Panc1 (cell line): ENCODE measurements around the gene COMTD1. TPM values are rescaled to one million over a fixed set of nuclear protein-coding genes. Genes with fewer than 3 reads are reported as not detected.
"Not testable (repeated sequence)": the region's sequence is repeated elsewhere in the genome, so short reads cannot be mapped to it uniquely, and the experiment has no call there.

Source experiments
- ATAC-seq: fragments of 200-7000 bp; cut with Tn5 transposase; 2 replicates; pipeline ENCODE4 v1.9.1; 2020; ENCODE audit warnings: mild to moderate bottlenecking, moderate library complexity
- BruUV-seq: library from RNA; stranded (reverse); fragments of 400-500 nt; replicated peaks from 2 replicates; lab custom pipeline; 2021; lab: Mats Ljungman, UMichigan
- CTCF ChIA-PET: fragments of 300-600 bp; sonication (Branson Sonifier 250); formaldehyde crosslinking; loops from one replicate; lab custom pipeline; 2022; ENCODE audit warnings: antibody characterized with exemption; lab: Charles Lee
- POLR2A ChIA-PET: fragments of 300-600 bp; sonication (Branson Sonifier 250); formaldehyde crosslinking; loops from one replicate; lab custom pipeline; 2022; ENCODE audit warnings: antibody characterized with exemption; lab: Charles Lee
- DNase-seq: peaks from one replicate; pipeline ENCODE4 v3.0.0-alpha.2; 2010; ENCODE audit warnings: low read depth, low spot score
- H3K27ac ChIP-seq: 2 replicates; pipeline ENCODE4 v1.5.1; 2011; ENCODE audit warnings: mild to moderate bottlenecking, low read length, inconsistent platforms
- H3K27me3 ChIP-seq: fragments of 200-500 bp; sonication (Bioruptor generic); 2 replicates; pipeline ENCODE4 v1.6.0; 2014; ENCODE audit warnings: low read length, inconsistent platforms; ENCODE audit not compliant: control insufficient read depth, insufficient read depth
- H3K36me3 ChIP-seq: fragments of 200-500 bp; sonication (Bioruptor generic); 2 replicates; pipeline ENCODE4 v1.5.1; 2014; ENCODE audit warnings: inconsistent platforms, mild to moderate bottlenecking, low read length, moderate library complexity; ENCODE audit not compliant: control insufficient read depth, insufficient read depth
- H3K4me1 ChIP-seq: 2 replicates; pipeline ENCODE4 v1.5.1; 2011; ENCODE audit warnings: inconsistent platforms, mild to moderate bottlenecking, low read length, moderate library complexity; ENCODE audit not compliant: control insufficient read depth, insufficient read depth
- H3K4me3 ChIP-seq, 2 experiments: 2 replicates each; pipeline ENCODE4 v1.5.1; 2011 to 2012; ENCODE audit warnings: low read depth in 2 of 2, low read length in 2 of 2, mild to moderate bottlenecking in 2 of 2, inconsistent platforms in 1 of 2, moderate library complexity in 1 of 2
- H3K9me3 ChIP-seq: fragments of 200-500 bp; sonication (Bioruptor generic); 2 replicates; pipeline ENCODE4 v1.5.1; 2014; ENCODE audit warnings: low read depth, mild to moderate bottlenecking, inconsistent platforms, low read length, moderate library complexity; ENCODE audit not compliant: control insufficient read depth, insufficient read depth
- POLR2AphosphoS5 ChIP-seq: IDR thresholded peaks from 2 replicates; pipeline ENCODE4 v1.6.1; 2012; ENCODE audit warnings: mild to moderate bottlenecking, low read depth, low read length, moderate library complexity
- SIN3A ChIP-seq: IDR thresholded peaks from 2 replicates; pipeline ENCODE4 v1.6.1; 2012; ENCODE audit warnings: low read depth, mild to moderate bottlenecking, low read length, moderate library complexity, borderline replicate concordance; ENCODE audit not compliant: insufficient read depth
- TCF7L2 ChIP-seq: IDR thresholded peaks from 2 replicates; pipeline ENCODE4 v1.6.1; 2011; ENCODE audit warnings: mild to moderate bottlenecking, low read depth, low read length, inconsistent platforms
- in situ Hi-C: cut with HindIII; loops from 2 replicates; pipeline ENCODE4 v1.10.0; 2016; ENCODE audit warnings: low sequenced_read_pairs, low pct_unique_long_range_greater_than_20kb
- intact Hi-C: fragments of 100-400 bp; cut with micrococcal nuclease; formaldehyde crosslinking; loops from one replicate; pipeline ENCODE4 v1.10.0; 2022; ENCODE audit not compliant: unreplicated experiment
- total RNA-seq: library from RNA; stranded (reverse); gene quantifications from one replicate; pipeline ENCODE4 v1.2.1, GENCODE V29; 2021; ENCODE audit not compliant: unreplicated experiment
- TF ChIP-seq, protein P1 (sequence below), 2 experiments: IDR thresholded peaks; 2 replicates each; pipeline ENCODE4 v1.6.1; 2011 to 2012; ENCODE audit warnings: low read depth in 2 of 2, control low read depth in 1 of 2, low read length in 1 of 2, mild to moderate bottlenecking in 1 of 2, moderate library complexity in 1 of 2; ENCODE audit not compliant: insufficient read depth in 1 of 2
- TF ChIP-seq, protein P2 (sequence below): fragments of 450-650 bp; IDR thresholded peaks from 2 replicates; pipeline ENCODE4 v1.5.1; 2017; ENCODE audit warnings: mild to moderate bottlenecking

Gene COMTD1
- total RNA-seq, 1 experiment from 2014 or later: 32.8 TPM

DNA sequence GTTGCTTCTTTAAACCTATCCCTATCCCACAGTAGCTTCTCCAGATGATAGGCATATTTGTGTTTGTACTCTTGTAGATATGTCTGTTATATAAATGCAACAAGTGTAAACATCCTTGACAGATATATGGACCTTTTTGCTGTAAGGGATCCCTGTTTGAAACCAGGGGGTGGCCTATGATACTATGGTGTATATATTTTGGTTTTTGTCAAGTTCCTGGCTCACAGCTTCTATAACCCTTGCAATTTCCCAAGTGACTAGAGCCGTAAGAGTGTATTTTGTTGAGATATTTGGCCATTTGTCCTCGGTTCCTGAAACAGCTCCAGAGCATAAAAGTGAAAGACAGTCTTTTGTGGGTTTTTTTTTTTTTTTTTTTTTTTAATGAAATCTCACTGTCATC is 9.7 kb downstream of the COMTD1 start:
- no peak for ATAC-seq
- TF ChIP-seq, protein P1, sequence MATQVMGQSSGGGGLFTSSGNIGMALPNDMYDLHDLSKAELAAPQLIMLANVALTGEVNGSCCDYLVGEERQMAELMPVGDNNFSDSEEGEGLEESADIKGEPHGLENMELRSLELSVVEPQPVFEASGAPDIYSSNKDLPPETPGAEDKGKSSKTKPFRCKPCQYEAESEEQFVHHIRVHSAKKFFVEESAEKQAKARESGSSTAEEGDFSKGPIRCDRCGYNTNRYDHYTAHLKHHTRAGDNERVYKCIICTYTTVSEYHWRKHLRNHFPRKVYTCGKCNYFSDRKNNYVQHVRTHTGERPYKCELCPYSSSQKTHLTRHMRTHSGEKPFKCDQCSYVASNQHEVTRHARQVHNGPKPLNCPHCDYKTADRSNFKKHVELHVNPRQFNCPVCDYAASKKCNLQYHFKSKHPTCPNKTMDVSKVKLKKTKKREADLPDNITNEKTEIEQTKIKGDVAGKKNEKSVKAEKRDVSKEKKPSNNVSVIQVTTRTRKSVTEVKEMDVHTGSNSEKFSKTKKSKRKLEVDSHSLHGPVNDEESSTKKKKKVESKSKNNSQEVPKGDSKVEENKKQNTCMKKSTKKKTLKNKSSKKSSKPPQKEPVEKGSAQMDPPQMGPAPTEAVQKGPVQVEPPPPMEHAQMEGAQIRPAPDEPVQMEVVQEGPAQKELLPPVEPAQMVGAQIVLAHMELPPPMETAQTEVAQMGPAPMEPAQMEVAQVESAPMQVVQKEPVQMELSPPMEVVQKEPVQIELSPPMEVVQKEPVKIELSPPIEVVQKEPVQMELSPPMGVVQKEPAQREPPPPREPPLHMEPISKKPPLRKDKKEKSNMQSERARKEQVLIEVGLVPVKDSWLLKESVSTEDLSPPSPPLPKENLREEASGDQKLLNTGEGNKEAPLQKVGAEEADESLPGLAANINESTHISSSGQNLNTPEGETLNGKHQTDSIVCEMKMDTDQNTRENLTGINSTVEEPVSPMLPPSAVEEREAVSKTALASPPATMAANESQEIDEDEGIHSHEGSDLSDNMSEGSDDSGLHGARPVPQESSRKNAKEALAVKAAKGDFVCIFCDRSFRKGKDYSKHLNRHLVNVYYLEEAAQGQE (IDR thresholded peaks at IDR 0.05; ENCODE audit: insufficient read depth in 1 of 2, low read depth in 2 of 2, low read length in 1 of 2): no peak
- TF ChIP-seq TCF7L2 (no peak), POLR2AphosphoS5 (no peak; the same call in 1 of the 2 replicates)
- TF ChIP-seq, protein P2, sequence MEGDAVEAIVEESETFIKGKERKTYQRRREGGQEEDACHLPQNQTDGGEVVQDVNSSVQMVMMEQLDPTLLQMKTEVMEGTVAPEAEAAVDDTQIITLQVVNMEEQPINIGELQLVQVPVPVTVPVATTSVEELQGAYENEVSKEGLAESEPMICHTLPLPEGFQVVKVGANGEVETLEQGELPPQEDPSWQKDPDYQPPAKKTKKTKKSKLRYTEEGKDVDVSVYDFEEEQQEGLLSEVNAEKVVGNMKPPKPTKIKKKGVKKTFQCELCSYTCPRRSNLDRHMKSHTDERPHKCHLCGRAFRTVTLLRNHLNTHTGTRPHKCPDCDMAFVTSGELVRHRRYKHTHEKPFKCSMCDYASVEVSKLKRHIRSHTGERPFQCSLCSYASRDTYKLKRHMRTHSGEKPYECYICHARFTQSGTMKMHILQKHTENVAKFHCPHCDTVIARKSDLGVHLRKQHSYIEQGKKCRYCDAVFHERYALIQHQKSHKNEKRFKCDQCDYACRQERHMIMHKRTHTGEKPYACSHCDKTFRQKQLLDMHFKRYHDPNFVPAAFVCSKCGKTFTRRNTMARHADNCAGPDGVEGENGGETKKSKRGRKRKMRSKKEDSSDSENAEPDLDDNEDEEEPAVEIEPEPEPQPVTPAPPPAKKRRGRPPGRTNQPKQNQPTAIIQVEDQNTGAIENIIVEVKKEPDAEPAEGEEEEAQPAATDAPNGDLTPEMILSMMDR: no peak
- peaks cover 54% of the 10 kb centered on the region for H3K4me1 ChIP-seq
- POLR2A ChIA-PET: interaction anchor here (0.6 kb wide), 2 partner anchors 1046 to 1206 kb away, joined by 3 to 9 read pairs; no protein-coding TSS in a partner anchor
- peaks cover 54% of the 10 kb centered on the region for H3K36me3 ChIP-seq
- H3K4me3 ChIP-seq: no peak overlapping the region
- CTCF ChIA-PET: interaction anchor here (0.6 kb wide), 1 partner anchor 16 kb away, joined by 3 read pairs; no protein-coding TSS in a partner anchor
- H3K9me3 ChIP-seq: no peaks in the 10 kb centered on the region
- DNase-seq: no peak
- in situ Hi-C loops (no loop called here), intact Hi-C loops (no loop called here)
- no peak overlapping the region for H3K27ac ChIP-seq
- no peaks in the 10 kb centered on the region for H3K27me3 ChIP-seq
- no TSS peak for BruUV-seq

DNA sequence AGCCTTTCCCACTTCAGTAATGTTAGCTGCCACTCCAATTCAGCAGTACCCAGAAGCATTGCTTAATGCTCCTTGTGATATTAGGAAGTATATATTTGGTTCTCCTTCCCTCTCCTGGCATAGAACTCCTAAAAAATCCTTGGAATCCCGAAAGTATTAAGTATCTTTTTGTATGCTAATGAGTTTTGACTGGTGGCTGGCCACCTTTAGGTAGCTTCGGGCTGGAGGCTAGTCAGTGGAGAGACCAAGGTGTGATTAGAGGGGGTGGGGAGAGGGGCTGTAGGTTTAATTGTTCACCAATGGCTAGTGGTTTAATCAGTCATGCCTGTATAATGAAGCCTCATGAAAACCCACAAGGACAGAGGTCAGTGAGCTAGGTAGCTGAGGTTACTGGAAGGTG is 12.2 kb downstream of the COMTD1 start:
- H3K36me3 ChIP-seq: peaks cover 50% of the 10 kb centered on the region
- 0 out of 2 replicates have a peak overlapping the region, but pooled peaks have one; percentile 27 for H3K27ac ChIP-seq
- TF ChIP-seq, protein P2: no peak
- TF ChIP-seq, protein P1 (IDR thresholded peaks at IDR 0.05; ENCODE audit: insufficient read depth in 1 of 2, low read depth in 2 of 2, low read length in 1 of 2): no peak
- no peak for TF ChIP-seq SIN3A
- TF ChIP-seq POLR2AphosphoS5: no peak
- no peak for TF ChIP-seq TCF7L2
- POLR2A ChIA-PET: no interaction called here
- CTCF ChIA-PET: no interaction called here
- ATAC-seq (no peak), DNase-seq (no peak)
- H3K9me3 ChIP-seq: no peaks in the 10 kb centered on the region
- H3K27me3 ChIP-seq: no peaks in the 10 kb centered on the region
- in situ Hi-C loops: no loop called here
- no TSS peak for BruUV-seq
- no peak overlapping the region for H3K4me3 ChIP-seq
- intact Hi-C loops: no loop called here
- H3K4me1 ChIP-seq: peaks cover 46% of the 10 kb centered on the region

DNA sequence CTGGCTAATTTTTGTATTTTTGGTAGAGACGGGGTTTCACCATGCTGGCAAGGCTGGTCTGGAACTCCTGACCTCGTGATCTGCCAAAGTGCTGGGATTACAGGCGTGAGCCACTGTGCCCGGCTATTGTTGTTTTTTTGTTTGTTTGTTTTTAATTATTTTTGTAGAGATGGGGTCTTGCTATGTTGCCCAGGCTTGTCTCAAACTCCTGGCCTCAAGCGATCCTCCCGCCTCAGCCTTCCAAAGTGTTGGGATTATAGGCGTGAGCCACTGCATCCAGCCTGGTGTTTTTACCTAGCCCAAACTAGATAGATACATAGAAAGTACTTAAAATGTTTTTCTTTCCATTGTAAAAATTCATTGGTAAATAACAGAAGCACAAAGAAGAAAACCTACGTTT is 14.3 kb downstream of the COMTD1 start:
- in situ Hi-C loops, CTCF ChIA-PET, intact Hi-C loops, POLR2A ChIA-PET, H3K9me3 ChIP-seq, ATAC-seq, BruUV-seq, H3K4me3 ChIP-seq, H3K27ac ChIP-seq, H3K27me3 ChIP-seq, DNase-seq: not testable (repeated sequence)
- Histone ChIP-seq H3K4me1 (peaks cover 34% of the 10 kb centered on the region), H3K36me3 (peaks cover 54% of the 10 kb centered on the region)
